Non-pigmented ciliary epithelial cell (primary cell): ENCODE results near the gene WDFY4.

Experiments used
- DNase-seq: peaks from one replicate; pipeline ENCODE4 v3.0.0-alpha.2; 2010; ENCODE audit warnings: low read depth

WDFY4 gene

GRCh38 chr10:48985621-48986158 is 301.0 kb downstream of the WDFY4 start:
- no peak for DNase-seq

DNA sequence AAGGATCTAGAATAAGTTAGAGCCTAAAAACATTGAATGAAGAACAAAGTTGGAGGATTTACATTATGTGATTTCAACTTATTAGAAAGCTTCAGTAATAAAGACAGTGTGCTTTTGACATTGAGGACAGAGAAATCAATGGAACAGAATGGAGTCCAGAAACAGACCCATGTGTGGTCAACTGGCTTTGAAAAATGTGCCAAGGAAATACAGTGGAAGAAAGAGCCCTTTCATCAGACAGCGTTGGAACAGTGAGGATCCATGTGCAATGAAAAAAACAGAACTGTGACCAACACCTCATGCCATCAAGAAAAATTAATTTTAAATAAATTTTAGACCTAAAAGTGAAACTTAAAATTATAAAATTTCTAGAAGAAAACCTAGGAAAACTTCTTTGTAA is 305.6 kb downstream of the WDFY4 start:
- no peak for DNase-seq

- DNase-seq, result no peak
Measured at GRCh38 chr10:48993627-48994026, 309.0 kb downstream of the WDFY4 start.

DNA sequence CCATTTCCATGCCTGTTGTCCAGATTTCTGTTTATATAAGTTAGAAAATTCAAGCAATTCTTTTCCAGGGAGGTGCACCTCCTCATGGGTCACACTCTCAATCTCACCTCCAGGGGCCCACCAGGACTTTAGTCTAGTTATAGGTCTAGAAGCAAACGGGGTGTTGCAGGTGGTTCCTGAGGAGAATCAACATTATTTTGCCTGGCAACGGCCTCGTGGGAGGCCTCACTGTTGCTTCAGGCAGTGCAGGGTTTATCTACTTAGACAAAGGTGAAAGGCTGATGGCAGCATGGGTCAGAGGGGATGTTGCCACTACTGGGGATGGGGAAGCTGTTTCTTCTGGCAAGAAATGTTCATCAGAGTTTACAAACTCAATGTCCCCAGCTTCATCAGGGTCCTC is 311.7 kb downstream of the WDFY4 start:
- DNase-seq, result no peak

- DNase-seq, result no peak
Measured at GRCh38 chr10:48999346-48999745, 314.7 kb downstream of the WDFY4 start.

DNA sequence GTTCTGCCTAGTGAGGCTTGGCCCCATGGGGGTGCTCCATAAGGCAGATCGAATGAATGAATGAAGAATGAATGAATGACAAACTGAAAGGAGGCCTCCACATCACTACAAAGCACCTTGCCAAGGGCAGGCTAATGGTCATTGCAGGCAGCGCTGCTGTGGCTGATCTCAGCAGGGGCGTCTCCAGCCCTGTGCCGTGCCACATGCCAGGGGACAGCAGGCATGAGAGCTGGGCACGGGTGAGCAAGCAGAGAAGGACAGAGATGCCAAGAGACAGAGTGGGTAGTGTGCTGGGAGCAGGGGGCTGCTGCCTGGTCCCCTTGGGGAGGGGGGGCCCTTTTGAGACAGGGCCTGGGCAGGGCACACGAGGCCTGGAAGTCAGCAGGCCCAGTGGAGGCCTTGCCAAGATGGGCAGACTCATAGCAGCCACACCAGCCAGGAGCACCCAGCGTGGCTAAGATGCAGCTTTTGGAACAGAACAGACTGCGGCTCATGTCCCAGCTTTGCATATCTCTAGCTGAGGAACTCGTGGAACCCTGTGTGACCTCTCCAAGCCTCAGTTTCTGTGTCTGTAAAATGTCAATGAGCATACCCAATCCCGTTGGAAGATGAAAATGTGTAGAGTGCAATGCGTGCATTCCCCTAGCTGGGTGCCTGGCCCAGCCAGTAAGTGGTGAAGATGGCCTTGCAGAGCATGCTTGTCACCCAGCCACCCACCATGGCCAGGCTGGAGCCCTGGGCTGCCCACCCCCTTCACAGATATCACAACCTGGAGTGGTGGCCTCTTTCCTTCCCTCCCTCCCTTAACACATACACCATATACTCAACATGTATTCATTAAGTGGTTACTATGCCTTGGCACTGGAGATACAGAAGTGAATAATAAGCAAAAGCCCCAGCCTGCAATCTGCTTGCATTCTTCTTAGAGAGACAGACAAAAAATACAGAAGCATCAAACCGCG is 316.0 kb downstream of the WDFY4 start:
- DNase-seq, result no peak

DNA sequence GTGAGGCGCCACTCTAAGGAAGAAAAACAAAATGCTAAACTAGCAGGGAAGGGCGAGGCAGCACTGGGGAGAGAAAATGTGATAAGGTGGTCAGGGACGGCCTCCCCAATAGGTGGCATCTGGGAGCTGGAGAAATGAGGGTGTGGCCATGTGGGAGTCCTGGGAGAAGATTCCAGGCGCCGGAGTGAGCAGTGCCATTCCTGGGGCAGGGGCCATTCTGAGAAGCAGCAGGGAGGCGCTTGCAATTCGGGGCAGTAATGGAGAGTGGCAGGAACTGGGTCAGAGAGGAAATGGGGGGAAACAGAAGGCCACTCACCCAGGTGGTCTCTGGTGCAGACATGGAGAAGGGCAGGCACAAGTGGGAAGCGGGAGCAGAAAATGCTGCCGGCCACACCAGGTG is 316.7 kb downstream of the WDFY4 start:
- DNase-seq, result no peak

DNA sequence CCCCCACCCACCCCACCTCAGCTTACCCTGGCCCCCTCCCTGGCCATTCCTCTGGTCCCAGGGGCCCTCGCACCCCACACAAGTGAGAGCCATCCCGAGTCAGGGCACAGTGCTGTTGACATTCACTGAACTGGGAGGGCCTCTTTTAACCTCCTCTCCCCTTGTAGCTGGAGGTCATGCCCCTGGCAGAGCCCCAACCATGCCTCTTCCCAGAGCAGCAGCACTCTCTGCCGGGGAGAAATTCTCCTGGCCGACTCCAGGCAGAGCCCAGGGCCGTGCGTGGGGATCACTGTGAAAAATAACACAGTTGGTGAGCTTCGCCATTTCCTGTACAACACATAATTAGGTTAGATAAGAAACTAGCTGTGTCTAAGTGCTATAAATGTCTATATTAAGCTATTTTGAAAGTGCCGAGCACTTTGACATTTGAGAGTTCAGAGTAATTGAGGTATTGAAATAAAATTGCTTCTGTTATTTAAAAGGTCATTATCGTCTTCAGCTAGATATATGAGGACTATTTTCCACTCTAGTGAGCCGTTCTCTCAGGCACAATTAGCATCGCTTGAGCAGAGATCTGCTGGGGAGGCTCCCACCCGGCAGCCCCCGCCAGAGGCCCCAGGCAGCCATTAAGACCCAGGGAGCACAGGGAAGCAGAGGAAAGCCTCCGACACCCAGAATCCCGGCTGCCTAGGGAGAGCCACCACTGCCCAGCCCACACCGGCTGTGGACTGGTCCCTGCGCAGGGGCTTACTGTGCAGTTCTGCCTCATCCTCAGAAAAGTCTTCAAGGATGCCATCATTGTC is 317.4 kb downstream of the WDFY4 start:
- DNase-seq, result no peak

GRCh38 chr10:49005270-49005669 is 320.6 kb downstream of the WDFY4 start:
- no peak for DNase-seq

DNA sequence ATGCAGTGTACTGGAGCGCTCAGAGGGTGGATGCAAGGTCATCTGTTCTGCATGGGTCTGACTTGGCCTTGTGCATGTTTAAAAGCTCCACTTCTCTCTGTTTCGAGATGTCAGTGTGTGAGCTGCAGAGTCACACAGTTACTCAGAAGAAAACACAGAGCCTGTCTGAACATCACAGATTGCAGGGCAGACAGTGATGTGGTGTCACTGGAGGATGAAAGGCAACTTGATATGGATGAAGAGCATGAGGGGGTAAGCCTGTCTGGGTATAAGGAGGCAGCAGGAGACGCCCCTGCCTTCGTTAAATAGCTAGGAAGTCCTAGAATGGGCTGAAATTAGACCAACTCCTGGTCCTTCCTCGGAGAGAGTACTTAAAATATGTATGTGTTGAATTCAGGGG is 322.5 kb downstream of the WDFY4 start:
- DNase-seq, result no peak

- DNase-seq, result no peak
Measured at GRCh38 chr10:49008091-49008490, 323.4 kb downstream of the WDFY4 start.

GRCh38 chr10:49008505-49009198 is 324.0 kb downstream of the WDFY4 start:
- DNase-seq, result no peak

- DNase-seq, result no peak
Measured at GRCh38 chr10:49009199-49009979, 324.7 kb downstream of the WDFY4 start.

DNA sequence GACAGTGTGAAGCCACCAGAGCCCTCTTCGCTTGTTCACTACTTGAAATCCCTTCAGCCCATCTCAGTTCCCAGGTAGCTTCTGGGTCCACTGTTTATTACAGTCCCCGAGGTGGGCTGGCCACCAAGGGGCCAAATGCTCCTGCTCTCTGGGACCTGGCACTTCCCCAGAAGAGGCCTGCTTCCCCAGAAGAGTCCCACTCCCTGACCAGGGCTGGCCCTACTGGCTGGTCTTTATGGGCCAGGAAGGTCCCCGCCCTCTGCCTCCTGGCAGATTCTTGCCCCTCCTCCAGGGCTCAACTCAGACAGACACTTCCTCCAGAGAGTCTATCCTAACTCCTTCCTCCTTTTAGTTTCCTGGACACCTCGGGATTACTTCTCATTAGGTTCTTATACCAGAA is 325.6 kb downstream of the WDFY4 start:
- no peak for DNase-seq

GRCh38 chr10:49010865-49011264 is 326.2 kb downstream of the WDFY4 start:
- no peak for DNase-seq

- no peak for DNase-seq
Measured at GRCh38 chr10:49011756-49012155, 327.1 kb downstream of the WDFY4 start.

DNA sequence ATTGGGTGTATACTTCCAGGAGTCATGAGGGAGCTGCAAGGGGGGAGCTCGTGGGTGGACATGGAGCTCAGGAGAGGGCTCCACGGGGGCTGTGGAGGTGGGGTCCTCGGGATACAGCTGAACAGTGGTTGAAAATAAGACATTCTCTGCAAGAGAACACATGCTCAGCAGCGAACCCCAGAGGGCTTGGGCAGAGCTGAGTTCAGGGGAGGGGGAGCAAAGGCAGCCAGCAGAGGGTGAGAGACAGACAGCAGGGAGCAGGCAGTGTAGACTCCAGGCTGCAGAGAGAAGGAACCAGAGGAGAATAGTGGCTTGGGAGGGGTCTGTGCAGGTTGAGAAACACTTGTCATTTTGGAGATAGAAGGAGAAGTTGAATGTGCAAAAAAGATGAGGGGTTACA is 327.9 kb downstream of the WDFY4 start:
- no peak for DNase-seq

- DNase-seq, result no peak
Measured at GRCh38 chr10:49015700-49016099, 331.0 kb downstream of the WDFY4 start.

DNA sequence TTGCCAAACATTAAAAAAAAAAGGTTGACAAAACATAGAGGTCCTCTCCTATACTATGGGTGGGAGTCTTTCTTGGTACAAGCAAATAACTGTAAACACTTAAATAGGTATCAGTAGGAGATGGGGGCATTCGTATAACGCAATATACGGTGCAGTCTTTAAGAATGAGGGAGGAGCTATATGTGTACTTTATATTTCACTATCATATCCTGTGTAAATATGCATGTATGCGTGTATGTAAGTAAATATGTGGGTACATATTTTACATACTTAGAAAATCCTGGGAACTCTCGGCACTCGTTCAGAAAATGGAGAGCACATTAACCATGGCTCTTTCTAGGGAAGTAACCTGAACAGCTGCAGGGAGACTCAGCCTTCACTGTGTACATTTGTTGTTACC is 337.0 kb downstream of the WDFY4 start:
- DNase-seq, result no peak

DNA sequence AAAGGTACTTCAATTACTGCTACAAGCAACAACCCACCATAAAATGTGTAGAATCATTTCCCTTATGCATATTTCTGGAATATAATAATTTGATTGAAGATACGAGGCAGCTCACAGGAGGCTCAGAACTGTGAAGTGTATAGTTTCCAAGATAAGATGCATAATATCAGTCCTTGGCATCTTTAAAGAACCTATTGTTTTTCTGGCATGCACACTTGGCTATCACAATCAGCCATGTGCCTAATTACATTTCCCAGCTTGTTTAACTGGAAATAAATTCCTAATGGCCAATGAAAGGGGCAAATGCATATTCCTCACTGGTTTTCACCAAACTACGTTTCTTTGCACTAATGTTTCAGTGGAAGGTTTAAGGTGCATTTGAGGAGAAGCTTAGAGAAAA is 338.4 kb downstream of the WDFY4 start:
- DNase-seq, result no peak

- DNase-seq, result no peak
Measured at GRCh38 chr10:49023752-49024151, 339.1 kb downstream of the WDFY4 start.
